GM12892 (cell line): ENCODE data around the gene POU3F1.

Experiments
- POLR2A ChIP-seq: IDR thresholded peaks from 2 replicates; pipeline ENCODE4 v1.6.1; 2011; ENCODE audit warnings: low read depth, low read length, control low read depth
- POLR2AphosphoS5 ChIP-seq: IDR thresholded peaks from 2 replicates; pipeline ENCODE4 v1.6.1; 2011; ENCODE audit warnings: low read depth, low read length, control low read depth

- no peak for TF ChIP-seq POLR2A
- TF ChIP-seq POLR2AphosphoS5 = no peak
These were observed 29.4 kb upstream of the POU3F1 start for GRCh38 chr1:38076038-38076437.
